HG03108 (cell line): ENCODE results near the gene RFPL3.

Source experiments
- ATAC-seq: cut with Tn5 transposase; IDR thresholded peaks from one replicate; pipeline ENCODE4 v1.9.1; 2021; ENCODE audit warnings: moderate library complexity; ENCODE audit not compliant: unreplicated experiment

RFPL3 gene

GRCh38 chr22:32410459-32410858, 52.8 kb downstream of the RFPL3 start:
- ATAC-seq: no peak
